ENCODE data around the gene RBM10.

DNA sequence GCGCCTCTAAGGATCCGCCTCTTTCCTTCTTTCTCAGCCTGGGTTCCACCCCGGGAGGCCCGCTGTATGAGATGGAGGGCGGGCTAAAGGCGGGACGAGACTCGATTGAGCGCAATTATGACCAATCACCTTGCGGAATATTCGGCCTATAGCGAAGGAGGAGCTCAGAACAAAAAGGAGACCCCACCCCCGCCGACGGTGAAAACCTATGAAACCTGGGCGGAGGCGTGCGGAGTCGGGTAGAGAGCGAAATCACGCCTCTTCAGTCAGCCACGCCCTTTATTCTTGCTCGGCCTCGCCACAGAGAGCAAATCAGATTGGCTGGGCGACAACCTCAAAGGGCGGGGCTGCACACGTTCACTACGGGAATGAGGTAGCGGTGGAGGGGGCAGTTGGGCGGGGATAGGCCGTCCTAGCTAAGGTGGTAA, 72.8 kb downstream of the RBM10 start:
- TF ChIP-seq GATA2 (IDR thresholded peaks at IDR 0.05; ENCODE audit: low read depth, low read length): no peak
- TF ChIP-seq GATA3 (IDR thresholded peaks at IDR 0.05; ENCODE audit: low read depth, low read length): no peak

All from SH-SY5Y (cell line).